GM15510 (cell line): Measurements from ENCODE around the gene UNC119B.

Source experiments
- POLR2A ChIP-seq: IDR thresholded peaks from 3 replicates; pipeline ENCODE4 v1.6.1; 2011; ENCODE audit warnings: borderline replicate concordance; ENCODE audit not compliant: insufficient read length; ENCODE audit errors: extremely low read depth

UNC119B gene

DNA sequence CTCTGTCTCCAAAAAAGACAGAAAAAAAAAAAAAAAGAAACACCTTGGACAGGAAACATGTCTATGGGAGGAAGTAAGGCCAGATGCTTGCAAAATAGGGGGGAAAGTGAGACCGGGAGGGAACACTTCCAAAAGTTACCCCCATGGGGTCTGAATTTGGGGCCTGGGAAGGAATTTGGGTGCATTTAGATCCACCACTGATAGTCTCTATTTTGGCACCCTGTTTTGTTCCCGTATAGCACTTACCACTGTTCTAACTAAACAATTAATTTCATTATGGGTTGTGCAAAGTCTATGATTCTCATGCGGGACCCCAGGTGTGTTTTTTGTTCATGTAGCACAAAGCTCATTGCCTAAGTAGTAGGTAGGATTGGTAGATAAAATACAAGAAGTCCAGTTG, 24.7 kb upstream of the UNC119B start:
- TF ChIP-seq POLR2A: no peak

DNA sequence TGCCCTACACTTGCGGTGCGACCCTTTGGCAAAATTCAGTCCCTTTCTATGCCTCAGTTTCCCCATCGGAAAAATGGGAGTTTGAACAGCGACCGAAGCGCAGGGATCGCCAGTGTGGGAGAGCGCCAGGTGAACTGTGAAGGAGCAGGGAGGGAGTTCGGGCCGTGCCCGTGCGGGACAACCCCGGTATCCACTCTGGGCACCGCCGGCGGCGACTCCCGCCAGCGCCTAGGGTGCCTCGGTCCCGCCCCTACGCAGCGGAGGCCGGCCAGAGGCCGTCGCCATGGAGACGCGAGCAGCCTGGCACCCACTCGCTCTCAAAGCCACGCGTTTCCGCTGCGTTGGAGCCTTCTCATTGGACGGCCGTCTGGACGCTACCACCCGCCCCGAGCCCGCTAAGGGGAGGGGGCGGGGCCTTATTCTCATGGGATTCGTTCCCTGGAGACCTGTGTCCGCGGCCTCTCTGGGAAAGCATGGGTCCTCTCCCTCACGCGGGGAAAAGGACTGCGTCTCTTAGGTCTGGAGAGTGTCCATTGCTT, 24.0 kb upstream of the UNC119B start:
- peak; percentile 75 for TF ChIP-seq POLR2A

DNA sequence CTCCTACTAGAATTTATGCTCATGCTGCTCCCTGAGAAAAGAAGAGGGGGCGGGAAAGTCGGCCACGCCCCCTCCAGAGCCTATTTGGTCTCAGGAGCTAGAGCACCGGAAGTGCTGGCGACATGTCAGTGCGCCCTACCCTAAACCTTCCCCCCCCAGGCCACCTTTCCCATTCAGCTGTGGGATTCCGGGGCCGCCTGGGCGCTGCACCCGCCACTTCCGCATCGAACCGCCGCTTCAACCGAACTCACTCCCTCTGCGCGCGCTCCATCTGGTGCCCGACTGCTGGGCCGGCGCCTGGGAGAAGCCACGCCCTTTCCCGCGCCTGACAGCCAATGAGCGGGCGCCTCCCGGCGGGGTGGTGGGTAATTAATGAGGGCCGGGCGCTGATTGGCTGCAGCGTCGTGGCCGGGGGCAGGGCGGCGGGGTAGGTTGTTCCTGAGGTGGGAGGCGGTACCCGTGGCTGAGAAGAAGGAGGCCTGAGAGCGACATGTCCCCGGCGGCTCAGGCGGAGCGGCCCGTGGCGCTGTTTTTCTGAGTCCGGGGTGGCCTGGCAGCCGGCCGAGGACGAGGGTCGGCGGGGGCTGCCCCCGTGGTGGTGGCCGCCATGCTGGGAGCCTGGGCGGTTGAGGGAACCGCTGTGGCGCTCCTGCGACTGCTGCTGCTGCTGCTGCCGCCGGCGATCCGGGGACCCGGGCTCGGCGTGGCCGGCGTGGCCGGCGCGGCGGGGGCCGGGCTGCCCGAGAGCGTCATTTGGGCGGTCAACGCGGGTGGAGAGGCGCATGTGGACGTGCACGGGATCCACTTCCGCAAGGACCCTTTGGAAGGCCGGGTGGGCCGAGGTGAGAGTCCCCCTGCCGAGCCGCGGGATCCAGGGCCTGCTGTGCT, 23.3 kb upstream of the UNC119B start, which contains the start of gene MLEC:
TSS of gene MLEC (plus strand) at position 460 of the 888 bp plus-strand sequence. CDS start at position 608, 148 bp downstream.
- peak; percentile 87 for TF ChIP-seq POLR2A

DNA sequence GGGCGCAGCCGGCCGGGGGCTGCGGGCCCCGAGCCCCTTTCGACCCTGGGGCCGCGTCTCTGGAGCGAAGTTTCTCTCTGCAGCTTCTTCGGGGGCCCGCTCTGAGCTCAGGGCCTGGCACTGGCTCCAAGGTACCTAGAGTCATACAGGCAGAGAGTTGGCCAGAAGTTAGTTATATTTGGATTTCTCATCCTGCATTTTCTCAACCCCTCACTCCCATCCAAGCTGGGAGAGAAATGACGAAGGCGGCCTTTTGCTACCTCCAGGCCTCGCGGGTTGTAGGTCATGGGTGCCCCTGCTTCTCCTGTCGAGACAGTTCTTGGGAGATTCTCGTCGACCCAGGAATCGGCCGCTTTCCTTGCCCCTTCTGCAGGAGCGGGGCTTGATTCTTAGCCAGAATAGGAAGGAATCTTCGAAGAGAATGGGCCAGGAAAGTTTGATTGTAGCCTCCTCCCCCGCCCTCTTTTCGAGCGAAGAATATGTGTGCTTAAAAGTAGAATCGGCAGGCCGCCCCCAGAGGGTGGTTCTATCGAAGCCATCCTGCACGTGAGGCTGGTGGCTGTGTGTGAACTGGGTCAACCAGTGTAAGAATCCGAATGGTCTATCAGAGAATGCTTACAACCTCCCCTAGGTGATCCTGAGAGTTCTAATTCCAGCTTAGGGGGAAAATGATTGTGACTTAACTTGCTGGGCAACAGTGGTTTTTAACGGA, 22.5 kb upstream of the UNC119B start:
- TF ChIP-seq POLR2A: no peak

DNA sequence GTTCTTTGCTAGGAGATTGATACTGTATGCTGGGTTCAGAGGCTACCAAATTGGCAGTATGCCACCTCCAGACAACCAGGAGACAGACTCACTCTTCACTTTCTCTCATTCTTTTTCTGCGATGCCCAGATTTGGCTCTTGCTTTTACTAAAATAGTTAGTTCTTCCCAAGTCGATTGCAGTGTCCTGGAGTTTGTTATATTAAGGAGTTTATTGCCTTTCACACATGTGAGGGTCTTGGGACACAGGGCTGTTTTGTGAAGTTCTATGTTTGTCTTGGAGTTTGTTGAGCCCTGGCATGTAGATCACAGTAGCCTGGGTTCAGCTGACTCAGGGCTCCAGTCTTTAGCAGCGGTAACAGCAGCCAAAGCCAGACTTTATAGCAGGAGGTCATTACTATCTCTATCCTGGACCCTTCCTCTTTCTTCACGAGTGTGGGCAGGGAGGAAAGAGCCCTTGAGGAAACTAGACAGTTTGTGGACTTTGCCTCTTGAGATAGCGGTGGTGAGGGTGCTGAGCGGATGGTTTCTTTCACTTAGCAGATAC, 21.7 kb upstream of the UNC119B start:
- TF ChIP-seq POLR2A: no peak

DNA sequence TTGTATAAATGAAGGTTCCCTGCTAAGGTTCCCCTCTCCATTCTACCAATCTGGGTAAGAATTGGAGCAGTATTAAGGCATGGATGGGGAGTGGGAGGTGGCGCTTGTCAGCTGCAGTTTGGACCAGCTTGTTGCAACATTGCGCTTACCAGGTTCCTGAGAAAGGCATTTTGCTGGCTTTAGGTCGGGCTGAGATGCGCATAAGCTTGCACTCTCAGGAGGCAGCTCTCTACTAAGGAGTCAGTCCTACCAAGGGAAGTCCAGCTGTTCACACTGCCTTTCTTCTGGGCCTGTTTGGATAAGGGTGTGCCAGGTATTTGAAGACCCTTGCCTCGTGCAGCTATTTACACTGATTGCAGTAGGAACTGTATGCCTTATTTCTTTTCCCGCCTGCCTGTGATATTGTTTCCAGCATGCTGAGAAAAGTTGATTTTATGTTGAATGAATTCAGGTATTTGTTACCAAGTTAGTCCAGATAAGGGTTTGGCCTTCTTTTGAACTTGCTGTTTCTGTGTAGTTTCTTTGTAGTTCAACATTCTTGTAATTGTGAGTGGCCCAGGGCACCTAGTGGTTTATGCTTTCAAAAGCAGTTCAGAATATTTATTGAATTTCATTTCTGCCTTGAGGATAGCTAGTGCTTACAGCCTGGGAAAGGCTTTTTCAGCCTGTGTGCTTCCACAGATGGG, 20.7 kb upstream of the UNC119B start:
- no peak for TF ChIP-seq POLR2A

DNA sequence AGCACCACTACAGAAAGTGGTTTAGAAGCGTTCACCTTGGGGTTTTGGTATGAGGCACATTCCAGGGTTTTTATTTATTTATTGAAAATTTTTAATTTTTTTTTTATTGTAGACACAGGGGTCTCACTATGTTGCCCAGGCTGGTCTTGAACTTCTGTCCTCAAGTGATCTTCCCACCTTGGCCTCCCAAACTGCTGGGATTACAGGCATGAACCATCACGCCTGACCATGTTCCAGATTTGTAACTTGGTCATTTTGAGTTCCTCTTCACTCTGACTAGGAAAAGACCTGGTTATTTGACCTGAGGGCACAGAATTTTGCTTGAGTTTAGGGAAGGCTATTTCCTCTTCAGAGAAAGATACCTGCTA, 20.2 kb upstream of the UNC119B start:
- TF ChIP-seq POLR2A: no peak

DNA sequence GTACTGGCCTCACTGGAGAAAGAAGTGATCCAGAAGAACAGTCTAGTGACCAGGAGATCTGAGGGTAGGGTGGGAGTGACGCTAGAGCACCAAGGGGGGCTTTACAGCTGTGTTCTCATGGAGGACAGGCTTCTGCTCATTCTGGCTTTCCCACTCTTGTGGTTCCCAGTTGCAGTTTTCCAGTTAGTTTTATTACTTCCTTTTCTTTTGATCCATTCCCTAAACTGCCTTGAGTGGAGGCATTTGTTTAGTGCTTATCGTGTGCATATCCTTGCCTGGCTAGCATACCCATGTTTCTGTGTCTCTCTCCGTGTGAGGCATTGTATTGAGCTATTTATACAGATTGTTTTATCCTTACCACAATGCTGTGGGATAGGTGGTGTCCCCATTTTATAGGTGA, 19.3 kb upstream of the UNC119B start:
- no peak for TF ChIP-seq POLR2A

DNA sequence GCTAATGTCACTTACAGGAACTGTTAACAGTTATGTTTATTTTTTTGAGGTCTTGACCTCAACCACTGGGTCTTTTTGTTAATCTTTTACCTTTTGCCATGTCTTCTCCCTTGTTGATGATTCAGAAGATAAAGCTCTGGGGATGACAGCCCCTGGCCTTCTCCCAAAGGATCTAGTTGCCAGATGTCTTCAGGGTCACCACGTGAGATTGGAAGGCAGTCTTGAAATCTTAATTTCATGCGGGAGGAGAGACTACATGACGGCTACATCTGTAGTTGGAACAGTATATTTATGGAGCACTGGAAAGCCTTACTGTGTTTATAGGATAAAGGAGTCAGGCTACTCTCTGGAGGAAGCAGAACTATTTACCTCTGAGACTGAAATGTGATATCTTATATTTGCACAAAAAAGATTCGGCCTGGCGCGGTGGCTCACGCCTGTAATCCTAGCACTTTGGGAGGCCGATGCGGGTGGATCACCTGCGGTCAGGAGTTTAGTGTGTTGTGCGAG, 17.7 kb upstream of the UNC119B start:
- TF ChIP-seq POLR2A: no peak

DNA sequence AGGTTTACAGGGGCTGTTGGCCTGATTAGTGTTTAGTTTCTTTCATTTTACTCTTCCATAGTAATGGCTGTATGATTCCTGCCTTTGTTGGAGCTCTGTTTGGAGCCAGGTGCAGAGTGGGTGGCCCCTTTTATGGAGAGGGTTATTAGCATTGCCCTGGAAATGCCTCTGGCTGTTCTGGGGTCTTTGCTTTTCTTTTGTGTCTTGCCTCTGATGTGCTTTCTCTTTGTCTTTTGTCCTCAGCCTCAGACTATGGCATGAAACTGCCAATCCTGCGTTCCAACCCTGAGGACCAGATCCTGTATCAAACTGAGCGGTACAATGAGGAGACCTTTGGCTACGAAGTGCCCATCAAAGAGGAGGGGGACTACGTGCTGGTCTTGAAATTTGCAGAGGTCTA, 16.4 kb upstream of the UNC119B start:
- no peak for TF ChIP-seq POLR2A

DNA sequence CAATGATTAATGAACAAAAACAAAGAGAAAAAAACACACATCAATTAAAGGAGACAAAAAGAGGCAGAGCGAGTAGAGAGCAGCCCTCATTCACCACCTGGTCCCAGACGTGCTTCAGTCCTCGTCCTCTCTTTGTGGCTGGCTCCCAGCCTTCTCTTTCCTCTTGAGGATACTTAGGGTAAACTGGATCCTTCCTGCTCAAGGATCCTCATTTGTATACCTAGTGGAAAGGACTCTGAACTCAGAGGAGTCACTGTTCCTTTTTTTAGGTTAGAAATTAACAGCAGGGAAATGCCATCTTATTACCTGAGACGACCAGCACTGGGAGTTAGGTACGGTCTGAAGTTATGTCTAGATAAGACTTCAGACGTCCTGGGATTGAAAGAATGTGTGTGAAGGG, 13.6 kb upstream of the UNC119B start:
- no peak for TF ChIP-seq POLR2A

DNA sequence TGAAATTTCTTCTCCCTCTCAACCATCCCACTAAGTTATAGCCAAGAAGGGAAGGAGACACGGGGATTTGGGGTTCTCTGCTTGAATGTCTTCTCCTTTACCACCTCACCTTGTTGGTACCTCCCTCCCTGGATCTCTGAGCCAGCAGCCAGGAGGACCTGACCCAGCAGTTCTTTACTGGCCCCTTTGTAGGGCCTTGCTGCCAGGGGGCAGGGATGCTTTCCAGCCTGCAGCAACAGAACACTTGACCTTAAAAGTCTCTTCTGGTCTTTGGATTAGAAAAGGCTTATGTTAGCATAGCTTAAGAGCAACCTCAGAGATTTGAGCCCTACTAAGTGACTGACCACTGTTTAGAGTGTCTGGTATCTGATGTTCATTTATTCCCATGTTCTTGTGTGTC, 12.9 kb upstream of the UNC119B start:
- no peak for TF ChIP-seq POLR2A

DNA sequence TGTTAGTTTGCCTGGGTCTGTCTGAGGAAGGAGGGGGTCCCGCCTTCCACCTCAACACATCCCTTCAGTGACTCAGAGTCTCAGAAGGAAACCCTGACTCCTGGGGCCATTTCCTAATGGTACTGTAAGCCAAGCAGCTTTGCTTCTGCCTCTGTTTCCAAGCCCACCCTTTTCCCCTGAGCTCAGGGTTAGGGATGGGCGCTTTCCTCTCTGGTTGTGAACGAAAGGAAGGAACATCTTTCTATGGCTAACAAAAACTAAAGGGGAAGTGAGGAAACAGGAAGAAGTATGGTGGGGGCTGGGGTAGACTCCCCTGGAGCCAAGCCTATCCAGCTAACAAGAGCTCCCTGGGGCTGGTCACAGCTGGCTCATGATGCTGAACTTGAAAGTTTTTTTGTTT, 11.6 kb upstream of the UNC119B start:
- TF ChIP-seq POLR2A: no peak

DNA sequence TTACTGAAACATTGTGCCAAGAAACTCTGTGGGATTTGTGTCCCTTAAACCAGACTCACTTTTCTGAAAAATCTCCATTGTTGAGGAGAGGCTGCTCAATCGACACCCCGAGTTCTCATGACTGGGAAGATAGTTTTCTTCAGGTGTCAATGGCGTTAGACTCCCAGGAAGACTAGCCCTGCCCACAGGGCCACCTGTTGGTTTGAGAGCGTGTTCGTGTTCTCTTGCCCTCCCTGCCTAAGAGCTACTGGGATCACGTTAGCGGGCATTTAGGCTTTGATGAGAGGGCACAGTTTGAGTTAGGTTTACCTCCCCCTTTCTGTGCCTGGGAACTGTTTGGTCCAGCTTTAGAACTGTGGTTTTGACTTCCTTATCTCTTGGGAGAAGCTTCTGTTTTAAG, 10.7 kb upstream of the UNC119B start:
- TF ChIP-seq POLR2A: no peak

DNA sequence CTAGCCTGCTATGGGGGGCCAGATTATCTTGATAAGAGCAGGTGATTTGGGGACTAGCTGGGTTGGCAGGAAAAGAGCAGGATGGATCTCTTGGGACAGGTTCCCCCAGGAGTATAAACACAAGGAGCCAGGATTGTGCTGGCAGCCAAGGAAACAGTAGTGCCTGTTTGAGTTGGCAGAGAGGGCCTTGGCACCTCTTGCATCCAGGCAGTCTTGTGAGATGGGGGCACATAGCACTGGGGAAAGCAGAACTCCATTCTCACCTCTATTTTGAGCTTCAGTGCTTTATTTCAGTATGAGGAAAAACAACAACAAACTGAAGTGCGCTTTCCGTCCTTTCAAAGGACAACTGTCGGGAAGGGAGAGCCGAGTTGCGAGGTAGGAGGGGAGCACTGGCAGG, 9.4 kb upstream of the UNC119B start:
- no peak for TF ChIP-seq POLR2A

DNA sequence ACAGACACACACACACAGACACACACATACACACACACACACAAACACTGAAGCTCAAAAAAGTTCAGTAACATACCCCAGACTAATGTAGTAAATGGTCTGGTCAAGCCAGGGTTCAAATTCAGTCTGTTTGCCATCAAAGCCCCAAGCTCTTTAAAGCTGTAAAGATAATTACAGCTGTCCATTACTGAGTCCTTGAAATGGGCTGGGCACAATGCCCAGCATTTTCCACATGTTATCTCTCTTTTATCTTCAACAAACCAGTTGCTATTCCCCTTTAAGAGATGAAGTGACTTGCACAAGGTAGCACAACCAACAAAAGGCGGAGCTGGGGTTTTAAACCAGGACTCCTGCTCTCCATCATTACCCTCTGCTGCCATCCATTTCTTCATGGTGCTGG, 7.6 kb upstream of the UNC119B start:
- no peak for TF ChIP-seq POLR2A
